Hippocampal formation (tissue), 2 donors: ENCODE results near the gene MNX1.

Source experiments
- DNase-seq, 2 donors: peaks; one replicate each; lab custom pipeline; 2025; lab: John Stamatoyannopoulos, UW

MNX1 gene

DNA sequence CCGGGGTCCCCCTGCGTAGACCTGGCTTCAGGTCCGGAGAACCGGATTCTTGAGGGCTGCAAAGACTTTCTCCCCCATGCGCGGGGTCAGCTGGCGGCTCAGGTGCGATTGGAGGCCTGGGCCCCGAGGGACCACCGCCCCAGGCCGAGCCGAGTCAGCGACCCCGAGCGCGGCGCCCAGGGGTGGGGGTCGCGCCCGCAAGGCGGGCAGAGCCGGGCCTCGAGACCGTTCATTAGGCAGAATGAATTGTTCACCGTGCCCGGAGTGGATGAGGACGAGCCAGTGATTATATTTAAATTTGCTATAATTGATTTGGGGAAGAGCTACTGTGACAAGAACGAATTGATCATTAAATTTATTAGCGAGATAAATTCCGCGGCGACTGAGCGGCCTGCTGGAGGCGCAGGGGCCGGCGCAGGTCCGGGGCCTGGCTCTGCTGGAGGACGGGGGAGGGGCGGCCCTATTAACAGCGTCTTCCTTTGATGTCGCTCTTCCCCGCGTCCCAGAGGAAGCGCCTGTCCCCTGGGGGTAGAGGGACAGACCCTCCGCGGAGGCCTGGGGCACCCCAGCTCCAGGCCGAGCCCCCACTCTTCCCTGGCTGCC lies 7.5 kb downstream of the MNX1 start:
- DNase-seq, result no peak

DNA sequence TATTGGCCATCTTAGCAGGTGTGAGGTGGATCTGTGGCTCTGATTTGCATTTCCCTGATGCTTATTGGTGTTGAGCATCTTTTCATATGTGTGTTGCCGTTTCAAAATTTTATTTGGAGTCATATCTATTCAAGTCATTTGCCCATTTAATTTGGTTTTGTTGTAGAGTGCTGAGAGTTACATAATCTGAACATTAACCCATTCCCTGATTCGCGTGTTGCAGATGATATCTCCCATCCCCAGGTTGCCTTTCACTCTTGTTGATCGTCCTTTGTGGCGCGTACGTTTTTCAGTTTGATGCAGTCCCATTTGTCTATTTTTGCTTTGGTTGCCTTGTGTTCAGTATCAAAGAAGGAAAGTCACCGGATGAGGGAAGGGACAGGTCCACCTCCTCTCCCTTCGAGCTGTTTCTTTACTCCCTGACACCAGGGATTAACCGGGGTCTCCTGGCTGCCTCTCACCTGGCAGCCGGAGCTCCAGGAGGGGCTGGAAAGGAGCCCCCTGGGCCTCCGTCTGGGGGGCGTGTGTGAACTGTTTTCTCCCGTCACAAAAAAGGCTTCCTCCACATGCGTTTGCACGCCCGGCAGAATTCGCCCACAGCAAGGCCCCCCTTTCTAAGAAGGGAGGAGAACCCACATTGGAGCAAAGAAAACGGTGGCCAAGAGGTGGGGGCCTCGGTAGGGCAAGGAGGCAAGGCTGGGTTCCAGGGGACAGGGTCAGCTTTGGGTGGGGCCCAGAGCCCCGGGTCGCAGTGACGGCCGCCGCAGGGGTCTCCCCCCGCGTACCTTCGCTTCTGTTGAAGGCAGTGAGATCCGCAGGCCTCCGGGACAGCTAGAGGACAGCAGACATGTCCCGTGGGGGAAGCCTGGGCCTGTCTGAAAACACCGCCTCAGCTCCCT lies 8.3 kb downstream of the MNX1 start:
- DNase-seq, result no peak

DNA sequence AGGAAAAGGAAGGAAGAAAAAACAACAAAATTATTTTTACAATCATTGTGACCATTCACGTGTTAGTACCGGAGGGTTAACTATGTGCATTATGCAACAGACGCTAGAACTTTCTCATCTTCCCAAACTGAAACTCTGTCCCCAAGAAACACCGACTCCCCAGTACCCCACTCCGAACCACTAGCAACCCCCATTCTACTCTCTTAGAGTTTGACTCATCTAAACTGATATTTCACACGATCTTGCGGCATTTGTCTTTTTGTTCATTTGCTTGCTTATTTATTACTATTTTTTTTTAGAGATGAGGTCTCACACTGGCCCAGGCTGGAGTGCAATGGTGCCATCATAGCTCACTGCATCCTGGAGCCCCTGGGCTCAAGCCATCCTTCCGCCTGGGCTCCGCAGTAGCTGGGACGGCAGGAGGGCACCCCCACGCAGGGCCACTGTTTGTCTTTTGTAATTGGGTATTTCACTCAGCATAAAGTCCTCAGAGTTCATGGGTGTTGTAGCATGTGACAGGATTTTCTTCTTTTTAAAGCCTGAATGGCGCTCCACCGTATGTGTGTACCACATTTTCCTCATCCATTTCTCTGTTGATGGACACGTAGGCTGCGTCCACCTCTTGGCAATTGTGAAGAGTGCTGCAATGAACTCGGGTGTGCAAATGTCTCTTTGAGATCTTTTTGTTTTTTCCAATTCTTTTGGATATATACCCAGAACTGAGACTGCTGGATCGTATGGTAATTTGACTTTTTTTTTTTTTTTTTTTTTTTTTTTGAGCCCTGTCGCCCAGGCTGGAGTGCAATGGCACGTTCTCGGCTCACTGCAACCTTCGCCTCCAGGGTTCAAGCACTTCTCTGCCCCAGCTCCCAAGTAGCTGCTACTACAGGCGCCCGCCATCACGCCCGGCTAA lies 9.5 kb downstream of the MNX1 start:
- no peak for DNase-seq

DNA sequence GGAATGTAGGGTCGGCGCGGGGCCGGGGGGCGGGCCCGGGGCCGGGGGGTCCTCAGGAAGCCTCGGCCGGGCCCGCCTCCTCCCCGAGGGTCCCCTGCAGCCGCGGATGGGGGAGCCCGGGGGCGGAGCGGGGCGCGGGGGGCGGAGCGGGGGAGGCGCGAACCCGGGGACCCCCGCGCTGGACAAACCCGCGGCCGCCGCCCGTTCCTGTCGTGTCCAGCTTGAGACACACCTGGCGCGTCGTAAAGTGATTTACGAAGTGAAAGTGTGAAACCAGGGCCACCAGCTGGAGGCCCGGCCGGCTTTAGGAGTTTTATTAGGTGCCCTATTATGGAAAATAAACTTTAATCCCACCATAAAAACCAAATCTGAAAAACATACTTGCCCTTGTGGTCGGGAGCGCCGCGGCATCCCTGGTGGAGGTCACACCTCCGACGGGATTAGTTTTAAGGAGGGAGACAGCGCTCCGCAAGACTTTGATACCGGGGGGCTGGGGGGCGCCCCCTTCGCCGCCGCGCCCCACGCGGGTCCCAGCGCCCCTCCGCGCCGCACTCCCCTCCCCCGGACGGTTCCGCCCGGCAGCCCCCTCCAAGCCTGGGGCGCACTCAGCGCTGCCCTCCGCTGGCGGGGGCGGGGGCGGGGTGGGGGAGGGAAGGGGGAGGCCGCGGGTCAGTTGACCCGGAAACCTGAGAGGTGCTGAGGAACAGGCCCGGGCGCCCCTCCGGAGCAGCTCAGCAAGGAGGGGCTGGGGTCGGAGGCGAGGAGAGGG lies 10.3 kb downstream of the MNX1 start:
- no peak for DNase-seq

DNA sequence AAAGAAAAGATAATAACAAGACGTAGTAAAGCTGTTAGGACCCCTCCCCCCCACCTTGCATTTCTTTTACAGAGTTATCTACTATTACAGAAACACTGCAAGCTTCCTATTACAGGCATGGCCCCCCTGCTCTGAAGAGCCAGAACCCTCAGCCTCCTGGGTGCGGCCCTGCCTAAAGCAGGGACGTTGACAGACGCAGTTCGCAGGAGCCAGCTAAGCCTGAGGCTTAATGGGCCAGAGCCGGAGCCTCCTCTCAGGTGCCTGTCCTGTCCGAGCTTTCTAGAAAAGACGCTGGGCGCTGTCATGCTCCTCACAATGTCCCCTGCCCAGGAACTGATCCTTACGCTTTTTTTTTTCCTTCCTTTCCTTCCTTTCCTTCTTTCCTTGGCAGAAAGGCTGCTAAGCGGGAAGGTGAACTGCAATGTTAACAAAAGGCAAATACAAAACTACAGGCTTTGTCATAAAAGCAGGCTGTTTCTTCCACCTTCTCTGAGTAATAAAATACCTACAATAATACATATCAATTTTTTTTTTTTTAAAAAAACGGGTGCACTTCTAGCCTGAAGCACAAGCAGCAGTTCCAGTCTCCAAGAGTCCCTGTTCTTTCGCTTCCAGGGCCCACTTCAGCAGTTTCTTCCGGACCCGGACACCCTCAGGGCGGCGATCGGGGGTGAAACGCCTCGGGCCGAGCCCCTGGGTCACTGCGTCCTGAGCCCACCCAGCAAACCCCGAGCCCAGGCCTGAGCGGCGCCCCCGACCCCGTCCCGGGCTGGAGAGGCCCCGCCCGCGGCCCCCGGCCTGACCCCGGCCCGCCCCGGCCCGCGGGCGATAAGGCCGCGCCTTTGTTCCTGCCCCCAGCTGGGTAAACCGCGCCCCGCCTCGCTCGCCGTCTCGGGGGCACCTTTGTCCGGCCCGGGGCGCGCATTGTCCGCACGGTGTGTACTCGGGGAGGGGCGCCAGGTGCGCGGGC lies 11.2 kb downstream of the MNX1 start:
- DNase-seq, result no peak

DNA sequence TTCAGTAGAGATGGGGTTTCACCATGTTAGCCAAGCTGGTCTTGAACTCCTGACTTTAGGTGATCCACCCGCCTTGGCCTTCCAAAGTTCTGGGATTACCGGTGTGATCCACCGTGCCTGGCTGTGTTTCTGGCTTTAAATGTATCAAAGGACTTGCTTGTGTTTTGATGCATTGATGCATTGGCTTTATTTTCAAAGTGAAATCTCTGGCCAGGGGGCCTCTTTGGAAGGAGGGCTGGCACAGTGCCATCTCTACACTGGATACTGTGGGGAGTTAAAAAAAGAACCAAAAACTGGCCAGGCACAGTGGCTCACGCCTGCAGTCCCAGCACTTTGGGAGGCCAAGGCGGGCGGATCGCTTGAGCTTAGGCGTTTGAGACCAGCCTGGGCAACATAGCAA lies 16.0 kb downstream of the MNX1 start:
- no peak for DNase-seq

DNA sequence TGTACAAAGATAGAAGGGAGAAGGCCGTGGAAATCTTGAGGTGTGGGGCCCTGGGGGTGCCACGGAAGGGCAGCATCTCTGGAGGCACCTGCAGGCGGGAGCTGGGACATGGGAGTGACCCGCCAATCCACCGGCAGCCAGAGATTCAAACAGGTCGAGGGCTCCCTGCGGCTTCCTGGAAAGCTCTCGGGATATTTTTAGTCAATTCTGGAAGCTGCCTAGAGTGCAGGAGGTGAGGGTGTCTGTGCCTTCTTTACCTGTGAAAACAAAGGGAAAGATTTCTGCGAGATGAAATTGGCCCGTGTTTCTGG lies 16.6 kb downstream of the MNX1 start:
- no peak for DNase-seq

DNA sequence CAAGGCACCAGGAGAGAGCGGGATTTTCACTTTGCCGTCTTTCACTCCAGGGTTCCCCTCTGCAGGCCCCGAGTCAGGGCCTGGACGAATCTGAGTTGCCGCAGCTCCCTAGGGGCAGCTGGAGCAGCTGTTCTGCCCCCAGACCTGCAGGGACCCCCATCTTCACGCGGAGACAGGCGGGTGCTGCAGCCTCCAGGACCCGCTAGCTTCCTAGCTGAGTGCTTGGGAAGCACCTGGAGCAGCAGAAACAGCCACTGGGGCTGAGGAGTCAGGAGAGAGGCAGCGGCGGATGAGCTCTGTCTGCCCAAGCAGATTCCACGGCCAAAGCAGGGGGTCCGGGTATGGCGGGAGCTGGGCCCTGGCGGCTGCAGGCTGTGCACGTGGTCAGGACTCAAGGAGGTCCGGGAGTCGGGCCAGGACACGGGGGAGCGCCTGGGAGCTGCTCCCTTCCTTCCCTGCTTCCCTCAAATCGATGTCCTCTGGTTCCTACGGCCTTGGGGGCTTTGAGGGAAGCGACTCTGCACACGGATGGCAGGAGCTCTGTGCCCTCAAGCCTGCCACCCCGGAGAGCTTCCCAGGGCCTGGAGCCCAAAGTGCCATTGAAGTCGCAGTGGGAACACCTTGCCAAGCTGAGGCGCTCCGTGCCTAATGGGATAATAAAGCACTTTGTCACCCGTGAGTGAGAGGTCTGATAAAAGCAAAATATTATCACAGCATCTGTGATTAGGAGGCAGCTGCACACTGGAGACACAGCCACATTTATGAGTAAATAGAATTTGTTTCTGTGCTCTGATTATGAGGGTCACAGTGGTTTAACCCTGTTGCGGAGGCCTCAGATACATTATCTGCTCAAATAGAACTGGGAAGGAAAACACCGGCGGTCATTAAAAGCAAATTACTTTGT lies 17.2 kb downstream of the MNX1 start:
- DNase-seq, result no peak

DNA sequence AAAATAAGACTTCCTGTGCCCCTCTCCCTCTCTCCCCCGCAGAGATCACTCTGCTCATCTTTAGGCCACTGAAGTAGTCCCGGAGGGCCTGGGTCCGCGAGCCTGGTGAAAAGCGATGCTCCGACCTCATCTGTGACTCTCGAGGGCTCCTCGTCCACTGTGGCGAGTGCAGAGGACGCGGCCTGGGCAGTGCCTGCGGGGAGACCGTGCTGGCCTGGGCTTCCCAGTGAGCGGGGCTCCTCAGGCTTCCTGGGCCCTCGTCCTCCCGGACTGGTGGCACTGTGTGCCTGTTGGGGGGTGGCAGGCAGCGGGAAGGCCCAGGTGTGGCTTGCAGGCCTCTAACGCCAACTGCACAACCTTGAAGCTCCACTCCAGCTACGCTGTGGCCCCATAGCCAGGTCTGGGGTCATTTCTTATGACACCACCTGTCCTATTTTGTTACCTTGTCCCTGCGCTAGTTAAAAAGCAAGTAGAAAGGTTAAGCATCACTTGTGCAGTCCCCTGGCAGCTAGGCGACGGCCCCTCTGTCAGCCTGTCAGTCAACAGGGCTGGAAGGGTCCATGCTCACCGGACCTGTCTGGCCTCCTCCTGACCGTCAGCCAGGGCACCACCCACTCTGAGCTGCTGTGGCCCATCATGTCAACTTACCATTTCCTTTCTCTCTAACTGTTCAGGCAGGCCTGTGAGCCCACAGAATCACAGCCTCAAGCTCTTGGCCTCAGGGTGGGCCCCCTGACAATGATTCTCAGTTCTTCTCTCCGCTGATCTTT lies 20.5 kb downstream of the MNX1 start:
- no peak for DNase-seq

DNA sequence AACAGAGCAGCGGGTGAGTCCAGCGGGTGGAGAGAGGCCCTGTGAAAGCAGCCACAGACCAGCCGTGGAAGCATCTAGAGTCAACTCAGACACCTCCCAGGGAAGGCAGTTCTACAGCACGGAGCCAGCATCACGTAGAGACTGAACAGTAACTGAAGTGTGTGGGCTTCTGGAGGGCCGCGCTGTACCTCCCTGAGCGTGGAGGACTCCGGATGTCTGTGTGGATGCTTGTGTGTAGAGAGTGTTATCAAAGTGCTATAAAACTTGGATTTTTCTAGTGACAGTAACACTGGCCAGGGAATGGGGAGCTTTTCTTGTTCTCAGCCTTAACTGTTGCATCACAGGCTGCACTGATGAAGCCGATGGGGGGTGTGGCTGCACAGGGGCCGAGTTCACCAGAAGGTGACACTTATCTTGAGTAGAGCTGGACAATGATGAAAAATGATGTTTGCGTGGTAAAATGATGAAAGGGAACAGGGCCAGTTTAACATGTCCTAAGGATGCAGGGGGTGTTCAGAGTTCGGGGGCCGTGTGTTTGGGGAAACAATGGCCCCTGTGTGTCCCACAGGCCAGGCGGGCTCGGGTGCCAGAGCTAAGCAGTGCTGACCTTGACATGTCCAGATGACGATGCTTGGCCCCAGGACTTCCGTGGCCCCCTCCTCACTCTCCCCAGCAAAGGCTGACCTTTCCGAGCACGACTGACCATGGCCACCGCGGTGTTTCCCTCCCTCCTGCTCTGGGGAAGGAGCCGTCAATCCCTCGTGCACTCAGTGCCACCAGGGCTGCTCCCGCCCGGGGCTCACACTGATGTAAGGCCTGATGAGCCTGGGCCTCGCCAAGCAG lies 21.9 kb downstream of the MNX1 start:
- no peak for DNase-seq

DNA sequence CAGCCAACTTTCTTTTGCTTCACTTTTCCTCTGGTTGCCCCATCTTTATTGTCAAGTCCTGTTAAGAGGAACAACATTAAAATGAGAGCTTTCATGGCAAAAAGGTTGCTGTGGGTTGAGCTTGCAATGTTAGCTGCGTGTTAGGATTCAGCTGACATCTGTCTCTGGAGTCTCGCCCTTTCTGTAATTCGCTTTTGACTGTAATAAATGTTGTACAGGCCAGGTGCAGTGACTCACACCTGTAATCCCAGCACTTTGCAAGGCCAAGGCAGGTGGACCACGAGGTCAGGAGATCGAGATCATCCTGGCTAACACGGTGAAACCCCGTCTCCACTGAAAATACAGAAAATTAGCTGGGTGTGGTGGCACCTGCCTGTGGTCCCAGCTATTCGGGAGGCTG lies 24.1 kb downstream of the MNX1 start:
- no peak for DNase-seq

DNA sequence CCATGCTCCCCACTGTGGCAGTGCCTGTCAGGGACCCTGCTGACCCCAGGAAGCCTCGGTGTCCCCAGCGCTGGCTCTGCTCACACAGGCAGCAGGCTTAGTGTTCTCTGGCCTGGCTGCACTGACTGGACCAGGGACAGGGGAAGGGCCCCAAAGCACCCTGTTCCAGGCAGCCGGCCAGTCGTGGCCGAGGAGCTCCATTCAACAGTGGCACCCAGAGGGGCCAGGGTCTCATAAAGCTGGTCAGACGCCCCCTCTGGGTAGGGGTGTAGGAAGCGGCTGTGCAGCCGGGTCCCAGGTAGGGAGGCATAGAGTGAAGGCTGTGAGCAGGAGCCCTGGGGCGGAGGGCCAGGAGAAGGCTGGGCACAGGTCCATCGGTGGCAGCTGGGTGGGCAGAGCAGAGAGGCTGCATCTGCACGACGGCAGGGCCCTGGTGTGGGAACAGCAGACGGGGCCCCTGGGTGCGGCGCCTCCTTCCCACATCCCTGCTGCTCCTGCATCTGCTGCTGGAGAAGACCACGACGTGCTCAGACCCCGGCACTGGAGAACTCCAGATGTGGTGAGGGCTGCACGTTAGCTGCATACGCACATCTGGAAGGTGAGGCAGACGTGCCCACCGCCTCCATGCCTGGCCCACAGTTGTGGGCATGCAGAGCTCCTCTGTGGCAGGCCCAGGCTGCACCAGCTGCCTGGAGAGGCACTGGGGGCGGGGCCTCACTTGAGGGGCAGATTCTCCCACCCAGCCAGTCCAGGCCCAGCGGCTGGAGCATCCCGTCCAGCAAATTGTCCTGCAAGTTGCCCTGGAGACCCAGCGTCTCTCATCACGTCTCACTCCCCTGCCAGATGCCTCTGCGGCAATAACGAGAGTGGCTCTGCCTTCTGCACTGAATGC lies 25.1 kb downstream of the MNX1 start:
- DNase-seq, result no peak

DNA sequence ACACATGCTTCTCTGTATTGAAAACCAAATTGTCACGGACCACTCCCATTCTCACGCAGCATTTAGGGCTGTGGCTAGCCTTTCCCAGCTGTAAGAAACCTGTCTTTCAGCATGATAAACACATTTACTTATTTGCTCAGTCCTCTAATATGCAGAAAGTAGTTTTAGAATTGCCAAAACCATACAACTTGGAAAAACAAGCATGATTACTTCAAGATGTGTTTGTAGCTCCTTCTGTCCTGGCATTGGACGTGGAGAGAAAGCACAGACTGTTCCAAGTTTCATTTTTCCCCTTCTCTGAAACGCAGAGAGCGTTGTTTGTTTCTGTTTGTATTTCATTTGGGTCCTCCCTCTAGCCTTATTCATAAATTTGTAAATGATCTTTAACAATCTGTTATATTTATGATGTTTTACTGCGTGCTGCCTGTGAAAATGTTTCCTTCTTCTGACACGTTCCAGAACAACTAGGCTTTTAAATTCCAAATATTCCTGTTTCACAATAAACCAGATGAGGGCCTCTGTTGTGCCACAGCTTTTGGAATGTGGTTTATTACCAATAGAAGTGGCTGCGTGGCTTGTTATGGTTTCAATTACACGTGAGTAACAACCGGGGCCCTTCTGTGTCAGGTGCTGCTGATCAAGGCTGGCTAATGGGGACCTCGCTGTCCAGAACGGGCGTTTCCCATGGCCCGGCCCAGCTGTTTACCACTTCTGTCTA lies 26.1 kb downstream of the MNX1 start:
- no peak for DNase-seq

DNA sequence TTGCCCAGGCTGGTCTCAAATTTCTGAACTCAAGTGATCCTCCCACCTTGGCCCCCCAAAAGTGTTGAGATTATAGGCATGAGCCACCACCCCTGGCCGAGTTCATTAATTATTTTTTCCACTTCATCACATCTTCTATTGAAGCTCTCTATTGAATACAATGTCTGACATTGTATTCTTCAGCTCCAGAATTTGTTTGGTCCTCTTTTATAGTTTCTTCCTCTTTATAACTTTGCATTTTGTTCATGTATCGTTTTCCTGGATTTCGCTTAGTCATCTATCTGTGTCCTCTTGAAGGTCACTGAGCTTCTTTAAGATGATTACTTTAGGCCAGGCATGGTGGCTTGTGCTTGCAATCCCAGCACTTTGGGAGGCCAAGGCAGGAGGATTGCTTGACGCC lies 30.8 kb downstream of the MNX1 start:
- no peak for DNase-seq

DNA sequence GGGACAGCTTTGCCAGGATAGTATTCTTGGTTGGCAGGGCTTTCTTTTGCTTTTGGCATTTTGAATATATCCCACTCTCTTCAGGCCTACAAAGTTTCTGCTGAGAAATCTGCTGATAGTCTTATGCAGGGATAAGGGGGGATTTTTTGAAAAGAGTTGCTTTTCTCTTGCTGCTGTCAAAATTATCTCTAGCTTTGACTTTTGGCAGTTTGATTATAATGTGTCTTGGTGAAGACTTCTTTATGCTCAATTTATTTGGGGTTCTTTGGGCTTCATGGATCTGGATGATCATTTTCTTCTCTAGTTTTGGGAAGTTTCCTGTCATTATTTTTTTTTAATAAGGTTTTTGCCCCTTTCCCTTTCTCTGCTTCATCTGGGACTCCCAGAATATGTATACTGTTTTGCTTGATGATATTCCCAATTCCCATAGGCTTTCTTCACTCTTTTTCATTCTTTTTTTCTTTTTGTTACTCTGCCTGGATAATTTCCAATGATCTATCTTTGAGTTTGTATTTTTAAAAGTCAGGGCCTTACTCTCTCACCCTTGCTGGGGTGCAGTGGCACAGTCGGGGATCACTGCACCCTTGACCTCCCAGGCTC lies 31.4 kb downstream of the MNX1 start:
- no peak for DNase-seq

DNA sequence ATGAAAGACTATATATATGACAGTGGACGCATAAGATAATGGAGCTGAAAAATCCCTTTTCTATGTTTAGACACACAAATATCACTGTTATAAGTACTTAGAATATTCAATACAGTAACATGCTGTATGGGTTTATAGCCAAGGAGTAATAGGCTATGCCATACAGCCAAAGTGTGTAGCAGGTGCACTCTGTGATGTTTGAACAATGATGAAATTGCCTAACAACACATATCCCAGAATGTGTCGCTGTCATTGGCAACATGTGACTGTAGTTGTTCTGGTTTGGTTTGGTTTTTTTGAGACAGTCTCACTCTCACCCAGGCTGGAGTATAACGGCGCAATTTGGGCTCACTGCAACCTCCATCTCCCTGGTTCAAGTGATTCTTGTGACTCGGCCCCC lies 34.8 kb downstream of the MNX1 start:
- DNase-seq, result no peak
